K562 (cell line): ENCODE results near the gene METAP1D. TPM values are rescaled to one million over a fixed set of nuclear protein-coding genes. Genes with fewer than 3 reads are reported as not detected.
A peak's percentile ranks its signal among the peaks of the same experiment; 100 is the strongest.

Experiments used
- ATAC-seq: fragments of 200-7000 bp; cut with Tn5 transposase; 3 replicates; pipeline ENCODE4 v1.9.1; 2020; ENCODE audit warnings: moderate library complexity
- BruUV-seq: library from RNA; stranded (reverse); fragments of 400-500 nt; replicated peaks from 2 replicates; lab custom pipeline; 2021; lab: Mats Ljungman, UMichigan
- CTCF ChIA-PET: fragments of 300-600 bp; formaldehyde crosslinking; extraction: SDS; loops from one replicate; lab custom pipeline; 2021; ENCODE audit warnings: low intra/inter-chr PET ratio; lab: Yijun Ruan, JAX
- POLR2A ChIA-PET: fragments of 300-600, 350-650 bp; sonication (Branson Sonifier 250); formaldehyde crosslinking; extraction: SDS; loops from one replicate; lab custom pipeline; 2021; ENCODE audit warnings: antibody characterized with exemption, inconsistent platforms; lab: Yijun Ruan, JAX
- DNase-seq, 4 experiments: peaks; one replicate each; pipeline versions ENCODE4 v3.0.0 to v3.0.0-alpha.2; 2011 to 2018; ENCODE audit warnings: low spot score in 3 of 4, mixed read lengths in 3 of 4; ENCODE audit errors: extremely low read depth in 1 of 4
- FAIRE-seq: peaks from 2 replicates; lab custom pipeline; 2011; peaks lifted over from hg19 to GRCh38; lab: Jason Lieb, UNC
- H2AFZ ChIP-seq: 2 replicates; pipeline ENCODE4 v1.6.0; 2011; ENCODE audit warnings: low read depth, low read length, control low read depth, inconsistent platforms
- H3K27ac ChIP-seq: fragments of 200-600 bp; 3 replicates; pipeline ENCODE4 v1.8.0; 2011; ENCODE audit warnings: low read depth, mild to moderate bottlenecking, control low read depth, inconsistent platforms, low read length, moderate library complexity, mixed read lengths; ENCODE audit errors: extremely low read depth
- H3K27me3 ChIP-seq, 2 experiments: fragments of 300-600 bp in 1 of 2; 2 replicates in 1 of 2; 3 replicates in 1 of 2; pipeline versions ENCODE4 v1.6.0 to v1.8.0; 2011; ENCODE audit warnings: inconsistent platforms in 2 of 2, low read length in 2 of 2, mild to moderate bottlenecking in 1 of 2, mixed read lengths in 1 of 2, moderate library complexity in 1 of 2; ENCODE audit not compliant: control insufficient read depth in 2 of 2, insufficient read depth in 2 of 2
- H3K36me3 ChIP-seq: fragments of 300-600 bp; 3 replicates; pipeline ENCODE4 v1.8.0; 2011; ENCODE audit warnings: mild to moderate bottlenecking, low read length, inconsistent platforms; ENCODE audit not compliant: control insufficient read depth, insufficient read depth
- H3K4me1 ChIP-seq, 2 experiments: fragments of 200-600 bp in 1 of 2; replicated peaks in 1 of 2; 2 replicates in 1 of 2; 3 replicates in 1 of 2; pipeline versions ENCODE4 v1.5.1 to v1.8.0; 2011; ENCODE audit warnings: inconsistent platforms in 2 of 2, low read length in 2 of 2, mild to moderate bottlenecking in 1 of 2, mixed read lengths in 1 of 2, moderate library complexity in 1 of 2; ENCODE audit not compliant: control insufficient read depth in 2 of 2, insufficient read depth in 2 of 2
- H3K4me2 ChIP-seq: 2 replicates; pipeline ENCODE4 v1.6.1; 2011; ENCODE audit warnings: low read length, control low read depth, inconsistent platforms, mixed read lengths; ENCODE audit not compliant: insufficient read depth
- H3K4me3 ChIP-seq: fragments of 200-600 bp; sonication (generic), shearing (Covaris generic); 2 replicates; pipeline ENCODE4 v1.5.1; 2016; ENCODE audit warnings: control low read depth, inconsistent platforms
- H3K79me2 ChIP-seq: fragments of 200-600 bp; 3 replicates; pipeline ENCODE4 v1.8.0; 2011; ENCODE audit warnings: low read length, inconsistent platforms; ENCODE audit not compliant: control insufficient read depth, insufficient read depth
- H3K9ac ChIP-seq, 2 experiments: 2 replicates each; pipeline versions ENCODE4 v1.6.0 to v1.6.1; 2011; ENCODE audit warnings: low read depth in 2 of 2, low read length in 2 of 2, control low read depth in 1 of 2, inconsistent platforms in 1 of 2, mild to moderate bottlenecking in 1 of 2, mixed read lengths in 1 of 2; ENCODE audit not compliant: insufficient read depth in 1 of 2
- H3K9me1 ChIP-seq: one replicate; pipeline ENCODE4 v1.6.0; 2011; ENCODE audit warnings: inconsistent platforms, mild to moderate bottlenecking, low read length, moderate library complexity; ENCODE audit not compliant: control insufficient read depth, insufficient read depth
- H3K9me3 ChIP-seq: replicated peaks from 2 replicates; pipeline ENCODE4 v1.5.1; 2011; ENCODE audit warnings: low read depth, low read length, inconsistent platforms; ENCODE audit not compliant: control insufficient read depth, insufficient read depth
- H4K20me1 ChIP-seq: replicated peaks from 2 replicates; pipeline ENCODE4 v1.6.1; 2011; ENCODE audit warnings: low read length, inconsistent platforms, mixed read lengths; ENCODE audit not compliant: control insufficient read depth, insufficient read depth
- ARID1B ChIP-seq: fragments of 450-650 bp; IDR thresholded peaks from 2 replicates; pipeline ENCODE4 v1.6.1; 2016; ENCODE audit warnings: antibody characterized with exemption, mild to moderate bottlenecking, inconsistent platforms
- BCL6 ChIP-seq: fragments of 250-450 bp; sonication (Bioruptor Pico); IDR thresholded peaks from 2 replicates; pipeline ENCODE4 v1.4.0; 2020
- BDP1 ChIP-seq: IDR thresholded peaks from 3 replicates; pipeline ENCODE4 v1.6.1; 2011; ENCODE audit not compliant: insufficient read length, insufficient read depth
- GABPB1 ChIP-seq: sonication (generic); formaldehyde crosslinking; IDR thresholded peaks from 2 replicates; pipeline ENCODE4 v1.8.0; 2022; ENCODE audit warnings: mild to moderate bottlenecking, missing genetic modification reagents
- HDAC3 ChIP-seq: fragments of 450-650 bp; IDR thresholded peaks from 2 replicates; pipeline ENCODE4 v1.6.1; 2018; ENCODE audit warnings: borderline replicate concordance, mild to moderate bottlenecking, moderate library complexity; ENCODE audit not compliant: partially characterized antibody
- JUN ChIP-seq, 2 experiments: sonication (generic) in 1 of 2; formaldehyde crosslinking in 1 of 2; IDR thresholded peaks; 2 replicates each; pipeline versions ENCODE4 v1.6.1 to v1.8.0; 2012 to 2022; ENCODE audit warnings: borderline replicate concordance in 2 of 2, mild to moderate bottlenecking in 2 of 2, improper control_type of control experiment in 1 of 2, low read depth in 1 of 2, low read length in 1 of 2, missing genetic modification reagents in 1 of 2
- SIRT6 ChIP-seq: IDR thresholded peaks from one replicate; pipeline ENCODE4 v1.6.1; 2012; ENCODE audit warnings: low read depth, mild to moderate bottlenecking, control low read depth, inconsistent platforms, low read length, moderate library complexity
- SIX5 ChIP-seq, 2 experiments: IDR thresholded peaks; 2 replicates each; pipeline ENCODE4 v1.6.1; 2011; ENCODE audit warnings: low read length in 2 of 2, borderline replicate concordance in 1 of 2, low read depth in 1 of 2, mild to moderate bottlenecking in 1 of 2, moderate library complexity in 1 of 2; ENCODE audit not compliant: insufficient read depth in 1 of 2
- SMAD3 ChIP-seq: fragments of 450-650 bp; formaldehyde crosslinking; conservative IDR thresholded peaks from 2 replicates; pipeline ENCODE4 v1.4.0; 2020; ENCODE audit warnings: mild to moderate bottlenecking
- ZNF282 ChIP-seq: sonication (generic); formaldehyde crosslinking; IDR thresholded peaks from 2 replicates; pipeline ENCODE4 v1.8.1; 2023; ENCODE audit warnings: missing genetic modification reagents
- WGBS: fragments of 100-300 bp; shearing (Covaris generic); methylation state at CpG from one replicate; pipeline ENCODE4 v1.1.6; 2016; ENCODE audit warnings: low coverage, mixed read lengths; ENCODE audit not compliant: insufficient coverage; ENCODE audit errors: missing lambda C conversion rate; 5-methylcytosine and 5-hydroxymethylcytosine counted together
- in situ Hi-C: fragments of 300-500 bp; cut with MboI; formaldehyde crosslinking; loops from 4 replicates; pipeline ENCODE4 v1.15.0; 2018; ENCODE audit warnings: inconsistent platforms, mixed read lengths
- intact Hi-C: fragments of 100-400 bp; cut with micrococcal nuclease; formaldehyde crosslinking; loops from 2 replicates; pipeline ENCODE4 v1.14.2; 2022
- polyA plus RNA-seq, 8 experiments: library from polyadenylated mRNA; depleted of rRNA in 4 of 8; stranded (reverse) in 5 of 8; unstranded in 3 of 8; fragments of >200 nt; fragmentation: Nextera tagmentation in 2 of 8; fragmentation: Illumina TruSeq in 1 of 8; extraction: Ambion mirVana in 2 of 8; extraction: Trizol in 1 of 8; gene quantifications; 2 replicates each; pipeline versions ENCODE4 v1.2.1 to v1.2.3, GENCODE V29; 2011 to 2014; ENCODE audit warnings: inconsistent platforms in 1 of 8, missing spikeins in 1 of 8
- total RNA-seq, 7 experiments: library from RNA; depleted of rRNA in 6 of 7; stranded (reverse); fragments of >200 nt in 6 of 7; fragmentation: Illumina TruSeq in 2 of 7; extraction: Trizol in 2 of 7; gene quantifications; 2 replicates each; pipeline versions ENCODE4 v1.2.1 to v1.2.3, GENCODE V29; 2011 to 2021; ENCODE audit warnings: low replicate concordance in 1 of 7

The METAP1D gene
- total and polyA plus RNA-seq, 9 of the 15 experiments (the other 6 are each of a cell fraction or from before 2014, with no cell fraction given), result 8.0 to 23.4 (median 15.7) TPM

GRCh38 chr2:172031536-172031935, 31.8 kb downstream of the METAP1D start:
- Histone ChIP-seq H3K27me3 (no peaks in the 10 kb centered on the region), H3K4me1 (peaks cover 4 to 8% of the 10 kb centered on the region in 2 experiments; a peak in 3 of 5 replicates), H3K36me3 (no peaks in the 10 kb centered on the region; the same call in 2 of the 3 replicates), H3K9ac (no peak overlapping the region), H2AFZ (no peak overlapping the region), H3K79me2 (no peaks in the 10 kb centered on the region), H3K27ac (no peak overlapping the region), H3K4me3 (no peak overlapping the region), H4K20me1 (no peaks in the 10 kb centered on the region), H3K4me2 (no peak overlapping the region), H3K9me3 (no peaks in the 10 kb centered on the region), H3K9me1 (no peaks in the 10 kb centered on the region)
- no TSS peak for BruUV-seq
- POLR2A ChIA-PET, result interaction anchor here (1.4 kb wide), 1 partner anchor 15 kb away, joined by 3 read pairs; no protein-coding TSS in a partner anchor
- 60% methylated on average over 4 of the region's 4 CpGs for WGBS
- in situ Hi-C loops, result no loop called here
- CTCF ChIA-PET, result no interaction called here
- TF ChIP-seq BCL6 (CRISPR knock-in tag), result no peak
- no peak for TF ChIP-seq SMAD3 (CRISPR knock-in tag)
- no peak for TF ChIP-seq SIX5 (IDR thresholded peaks at IDR 0.05; ENCODE audit: borderline replicate concordance in 1 of 2, insufficient read depth in 1 of 2, low read depth in 1 of 2, low read length in 2 of 2)
- no peak for TF ChIP-seq JUN (IDR thresholded peaks at IDR 0.05; ENCODE audit: borderline replicate concordance, low read depth, low read length)
- TF ChIP-seq JUN (CRISPR knock-in tag; IDR thresholded peaks at IDR 0.05; ENCODE audit: borderline replicate concordance), result no peak
- TF ChIP-seq ZNF282 (CRISPR knock-in tag), result no peak
- TF ChIP-seq GABPB1 (CRISPR knock-in tag), result no peak
- TF ChIP-seq ARID1B, result no peak
- no peak for TF ChIP-seq HDAC3
- no peak for TF ChIP-seq BDP1
- no peak for TF ChIP-seq SIRT6
- peak; percentile 73 for FAIRE-seq
- no peak for DNase-seq
- ATAC-seq, result no peak
- intact Hi-C loops, result no loop called here
